Limb (tissue), 2 donors: Measurements from ENCODE around the gene ZNF652.
"Not testable (repeated sequence)": the region's sequence is repeated elsewhere in the genome, so short reads cannot be mapped to it uniquely, and the experiment has no call there.

Source experiments
- DNase-seq, 2 donors: peaks; one replicate each; pipeline ENCODE4 v3.0.0-alpha.2; 2016; ENCODE audit errors: extremely low spot score in 2 of 2

Gene ZNF652

GRCh38 chr17:49269356-49269755 is 92.7 kb downstream of the ZNF652 start:
- no peak for DNase-seq

DNA sequence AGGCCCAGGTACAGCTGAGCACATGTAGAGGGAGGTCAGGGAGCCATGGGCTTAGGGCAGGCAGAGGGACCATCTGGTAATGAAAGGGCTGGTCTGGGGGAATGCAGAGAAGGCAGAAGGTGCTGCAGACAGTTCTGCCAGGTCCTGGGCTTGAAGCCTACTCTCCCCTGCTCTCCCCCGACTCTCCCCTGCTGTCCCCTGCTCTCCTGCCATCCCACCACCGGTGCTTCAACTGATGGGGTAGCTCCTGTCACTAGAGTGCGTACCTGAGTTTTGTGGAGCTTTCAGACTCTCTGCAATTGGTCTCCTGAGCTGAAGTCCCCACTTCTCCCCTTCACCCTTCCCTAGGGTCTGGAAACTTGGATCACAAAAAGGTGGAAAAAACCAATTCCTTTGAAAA is 94.1 kb downstream of the ZNF652 start:
- DNase-seq: no peak

GRCh38 chr17:49266233-49266632 is 95.8 kb downstream of the ZNF652 start:
- no peak for DNase-seq

DNA sequence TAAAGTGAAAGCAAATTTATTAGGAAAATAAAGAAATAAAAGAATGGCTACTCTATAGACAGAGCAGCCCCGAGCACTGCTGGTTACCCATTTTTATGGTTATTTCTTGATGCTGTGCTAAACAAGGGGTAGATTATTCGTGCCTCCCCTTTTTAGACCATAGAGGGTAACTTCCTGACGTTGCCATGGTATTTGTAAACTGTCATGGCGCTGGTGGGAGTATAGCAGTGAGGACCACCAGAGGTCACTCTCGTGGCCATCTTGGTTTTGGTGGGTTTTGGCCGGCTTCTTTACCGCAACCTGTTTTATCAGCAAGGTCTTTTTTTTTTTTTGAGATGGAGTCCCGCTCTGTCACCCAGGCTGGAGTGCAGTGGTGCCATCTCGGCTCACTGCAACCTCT is 100.5 kb downstream of the ZNF652 start:
- not testable (repeated sequence) for DNase-seq

GRCh38 chr17:49260817-49261291 is 101.2 kb downstream of the ZNF652 start:
- DNase-seq: peak in 1 of 2 donors; percentile 39

- peak; percentile 15 to 73 for DNase-seq
Measured at GRCh38 chr17:49260011-49260816, 101.8 kb downstream of the ZNF652 start.

DNA sequence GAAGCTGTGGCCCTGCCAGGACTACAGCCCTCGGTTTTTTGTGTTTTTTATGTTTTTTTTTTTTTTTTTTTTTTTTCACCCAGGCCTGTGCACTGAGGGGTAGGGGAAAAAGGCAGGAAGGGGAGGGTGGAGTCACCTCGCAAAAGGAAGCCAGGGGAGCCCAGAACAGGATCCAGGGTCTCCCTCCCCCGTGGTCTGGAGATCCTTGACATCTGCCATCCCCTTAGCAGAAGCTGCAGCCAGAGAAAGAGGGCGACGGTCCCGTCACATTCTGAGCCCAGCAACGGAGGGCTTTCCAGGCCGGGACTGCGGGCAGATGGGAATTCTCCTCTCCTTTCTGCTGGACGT is 102.4 kb downstream of the ZNF652 start:
- DNase-seq: no peak

DNA sequence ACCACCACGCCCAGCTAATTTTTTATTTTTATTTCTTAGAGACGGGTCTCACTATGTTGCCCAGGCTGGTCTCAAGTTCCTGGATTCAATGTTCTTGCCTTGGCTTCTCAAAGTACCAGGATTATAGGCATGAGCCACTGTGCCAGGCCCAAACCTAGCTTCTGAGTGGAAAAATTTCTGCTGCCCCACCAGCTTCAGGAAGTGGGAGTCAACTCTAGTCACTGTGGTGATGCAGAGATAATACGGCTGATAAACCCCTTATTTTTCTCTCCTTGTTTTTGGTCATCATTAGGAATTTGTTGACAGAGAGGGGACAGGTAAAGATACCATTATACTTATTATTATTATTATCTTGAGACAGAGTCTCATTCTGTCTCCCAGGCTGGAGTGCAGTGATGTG is 103.7 kb downstream of the ZNF652 start:
- DNase-seq: no peak

DNA sequence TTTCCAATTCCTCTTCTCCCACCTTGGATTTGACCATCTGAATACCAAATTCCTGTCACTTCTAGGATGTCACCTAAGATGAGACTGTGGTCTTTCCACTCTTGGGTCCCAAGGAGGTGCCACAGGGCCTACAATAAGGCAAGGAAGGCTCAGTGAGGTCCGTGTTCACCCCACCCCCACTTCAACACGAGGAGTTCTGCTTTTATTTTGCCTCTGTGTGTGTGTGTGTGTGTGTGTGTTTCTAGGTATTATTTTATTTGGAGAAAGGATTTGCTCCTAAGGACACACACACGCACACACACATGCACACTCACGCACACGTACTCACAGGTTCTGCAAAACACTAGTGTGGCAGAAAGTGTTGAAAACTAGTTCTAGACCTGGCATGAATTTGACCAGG is 106.9 kb downstream of the ZNF652 start:
- no peak for DNase-seq

- no peak for DNase-seq
Measured at GRCh38 chr17:49254066-49254465, 108.0 kb downstream of the ZNF652 start.

DNA sequence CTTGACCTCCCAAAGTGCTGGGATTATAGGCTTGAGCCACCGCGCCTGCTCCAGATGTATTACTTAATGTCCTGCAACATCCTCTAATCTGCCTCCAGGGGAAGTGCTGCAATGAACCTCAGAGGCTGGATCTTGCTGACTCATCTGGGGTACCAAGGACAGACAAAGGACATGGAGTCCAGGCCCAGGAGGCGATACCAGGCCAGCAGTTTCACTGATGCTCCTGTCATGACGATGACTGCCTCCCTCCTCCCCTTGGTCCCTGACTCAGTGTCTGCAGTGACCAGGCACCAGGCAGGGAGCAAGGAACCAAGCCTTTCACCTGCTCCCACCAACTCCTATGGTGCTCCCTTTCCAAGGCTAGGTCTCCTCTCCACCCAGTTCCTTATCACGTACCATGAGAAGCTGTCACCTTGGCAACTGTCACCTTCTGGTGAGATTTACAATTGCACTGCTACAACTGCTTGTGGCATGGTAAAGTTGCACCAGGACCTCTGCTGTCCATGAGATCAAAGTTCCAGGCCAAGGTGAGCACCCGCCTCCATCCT is 109.8 kb downstream of the ZNF652 start:
- no peak for DNase-seq

- no peak for DNase-seq
Measured at GRCh38 chr17:49249890-49250522, 112.0 kb downstream of the ZNF652 start.

DNA sequence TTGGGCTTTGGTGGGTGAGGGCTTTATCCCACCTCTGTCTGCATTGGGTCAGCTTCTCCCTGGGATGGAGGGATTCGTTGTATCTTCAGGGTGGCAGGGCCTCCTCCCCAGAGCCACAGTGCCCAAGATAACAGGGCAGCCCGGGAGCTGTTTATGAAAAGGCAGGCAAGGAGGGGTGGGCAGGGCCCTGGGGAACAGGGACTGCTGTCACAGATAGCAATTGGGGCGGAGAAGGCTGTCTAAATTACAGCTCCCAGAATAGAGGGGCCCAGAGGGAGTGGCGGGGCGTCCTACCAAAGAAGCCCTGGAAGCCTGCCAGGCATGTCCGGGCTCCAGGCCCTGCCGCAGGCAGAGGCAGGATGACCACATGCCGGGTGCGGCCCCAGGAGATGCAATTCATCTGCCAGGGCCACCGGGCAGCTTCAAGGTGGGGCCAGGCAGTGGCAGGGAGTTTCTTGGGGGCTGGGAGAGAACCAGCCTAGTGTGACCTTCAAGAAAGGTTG is 112.7 kb downstream of the ZNF652 start:
- peak in 1 of 2 donors; percentile 51 for DNase-seq

DNA sequence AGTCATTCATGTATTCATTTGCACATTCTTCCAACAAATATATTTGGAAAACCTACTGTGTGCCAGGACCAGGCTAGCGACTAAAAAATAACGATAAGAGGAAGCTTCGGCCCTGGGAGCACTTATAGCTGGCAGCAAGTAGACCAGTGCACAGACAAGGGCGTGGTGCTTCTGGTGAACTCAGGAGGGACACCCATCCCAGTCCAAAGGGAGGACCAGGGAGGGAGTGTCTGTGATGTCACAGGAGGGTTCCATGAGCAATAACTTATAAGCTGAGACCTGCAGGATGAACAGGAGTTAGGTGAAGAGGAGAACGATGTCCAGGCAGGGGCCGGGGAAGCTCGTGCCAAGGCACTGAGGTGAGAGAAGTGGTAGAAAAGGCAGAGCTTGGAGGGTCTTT is 114.1 kb downstream of the ZNF652 start:
- no peak for DNase-seq

- DNase-seq: no peak
Measured at GRCh38 chr17:49244839-49245238, 117.2 kb downstream of the ZNF652 start.
